ENCODE results near the gene LRIT1. TPM values are rescaled to one million over a fixed set of nuclear protein-coding genes. Genes with fewer than 3 reads are reported as not detected.

LRIT1 gene
- total and polyA plus RNA-seq, 9 donors = not detected

DNA sequence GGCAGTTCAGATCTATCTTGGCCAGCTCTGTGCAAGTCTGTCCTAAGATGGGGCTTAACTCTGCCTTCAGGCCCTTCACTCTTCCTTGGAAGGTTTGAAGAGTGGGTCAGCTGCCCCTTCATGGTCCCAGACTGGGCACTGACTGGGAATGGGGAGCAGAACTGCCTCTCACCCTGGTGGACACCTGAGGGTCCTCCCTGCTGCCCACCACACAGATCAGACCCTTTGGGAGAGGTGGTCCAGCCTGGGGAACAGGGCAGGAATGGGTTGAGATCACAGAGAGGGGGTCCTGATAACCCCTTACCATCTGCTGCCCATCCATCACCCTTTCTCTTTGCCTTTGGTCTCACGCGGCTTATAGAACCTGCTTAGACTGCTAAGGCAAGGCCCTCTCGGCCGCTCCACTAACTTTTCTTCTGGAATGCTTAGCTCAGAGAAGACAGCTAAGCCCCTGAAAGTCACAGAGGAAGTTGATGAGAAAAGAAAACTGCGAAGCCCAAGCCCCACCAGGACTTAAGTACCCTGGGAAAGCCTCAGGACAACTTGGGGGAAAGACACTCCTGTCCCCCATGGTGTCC is 47.4 kb downstream of the LRIT1 start:
- intact Hi-C loops (cut with DNase I) = loop anchor here in 1 of 4 donors (5.0 kb wide), 1 partner anchor 348 kb away; no protein-coding TSS in a partner anchor
- H3K4me1 ChIP-seq (ENCODE audit: insufficient read depth) = no peaks in the 10 kb centered on the region
- no peak overlapping the region for H3K27ac ChIP-seq
- no peak for DNase-seq
- no peak overlapping the region for H3K4me3 ChIP-seq
- no peaks in the 10 kb centered on the region for H3K36me3 ChIP-seq
- H3K9me3 ChIP-seq = no peaks in the 10 kb centered on the region
- no peaks in the 10 kb centered on the region for H3K27me3 ChIP-seq
- TF ChIP-seq, protein P1, sequence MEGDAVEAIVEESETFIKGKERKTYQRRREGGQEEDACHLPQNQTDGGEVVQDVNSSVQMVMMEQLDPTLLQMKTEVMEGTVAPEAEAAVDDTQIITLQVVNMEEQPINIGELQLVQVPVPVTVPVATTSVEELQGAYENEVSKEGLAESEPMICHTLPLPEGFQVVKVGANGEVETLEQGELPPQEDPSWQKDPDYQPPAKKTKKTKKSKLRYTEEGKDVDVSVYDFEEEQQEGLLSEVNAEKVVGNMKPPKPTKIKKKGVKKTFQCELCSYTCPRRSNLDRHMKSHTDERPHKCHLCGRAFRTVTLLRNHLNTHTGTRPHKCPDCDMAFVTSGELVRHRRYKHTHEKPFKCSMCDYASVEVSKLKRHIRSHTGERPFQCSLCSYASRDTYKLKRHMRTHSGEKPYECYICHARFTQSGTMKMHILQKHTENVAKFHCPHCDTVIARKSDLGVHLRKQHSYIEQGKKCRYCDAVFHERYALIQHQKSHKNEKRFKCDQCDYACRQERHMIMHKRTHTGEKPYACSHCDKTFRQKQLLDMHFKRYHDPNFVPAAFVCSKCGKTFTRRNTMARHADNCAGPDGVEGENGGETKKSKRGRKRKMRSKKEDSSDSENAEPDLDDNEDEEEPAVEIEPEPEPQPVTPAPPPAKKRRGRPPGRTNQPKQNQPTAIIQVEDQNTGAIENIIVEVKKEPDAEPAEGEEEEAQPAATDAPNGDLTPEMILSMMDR (IDR thresholded peaks at IDR 0.05) = no peak
- no peak for TF ChIP-seq POLR2A (IDR thresholded peaks at IDR 0.05)
- no peak for TF ChIP-seq EP300 (IDR thresholded peaks at IDR 0.05)
- 13 to 21% (median 14%) methylated on average over 5 of the region's 5 CpGs for WGBS, 3 donors

DNA sequence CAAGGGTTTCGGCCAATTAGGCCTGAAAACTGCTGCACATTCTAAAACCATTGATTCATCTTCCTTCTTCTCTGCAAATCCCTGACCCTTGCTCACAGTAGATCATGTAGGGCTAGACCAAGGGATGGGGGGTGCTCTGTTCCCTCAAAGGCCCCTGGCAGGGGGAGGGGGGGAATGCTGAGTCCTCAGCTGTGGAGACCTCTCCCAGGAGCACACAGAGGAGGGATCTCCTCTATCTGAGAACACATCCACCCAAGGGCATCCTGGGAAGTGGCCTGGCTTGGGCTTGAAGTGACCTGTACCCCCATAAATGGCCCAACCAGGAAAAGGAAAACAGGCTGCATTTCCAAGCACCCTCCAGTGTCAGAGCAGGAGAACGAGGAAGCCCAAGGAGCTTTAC is 48.0 kb downstream of the LRIT1 start:
- Histone ChIP-seq H3K27ac (no peak overlapping the region), H3K36me3 (no peaks in the 10 kb centered on the region), H3K4me1 (ENCODE audit: insufficient read depth) (no peaks in the 10 kb centered on the region), H3K27me3 (no peaks in the 10 kb centered on the region), H3K9me3 (no peaks in the 10 kb centered on the region), H3K4me3 (no peak overlapping the region)
- 85 to 98% (median 95%) methylated on average over 2 of the region's 2 CpGs for WGBS, 3 donors
- TF ChIP-seq POLR2A (IDR thresholded peaks at IDR 0.05) (no peak), EP300 (IDR thresholded peaks at IDR 0.05) (no peak)
- TF ChIP-seq, protein P1 (IDR thresholded peaks at IDR 0.05) = no peak
- DNase-seq = no peak
- intact Hi-C loops (cut with DNase I) = loop anchor here in 1 of 4 donors (5.0 kb wide), 1 partner anchor 349 kb away; no protein-coding TSS in a partner anchor

DNA sequence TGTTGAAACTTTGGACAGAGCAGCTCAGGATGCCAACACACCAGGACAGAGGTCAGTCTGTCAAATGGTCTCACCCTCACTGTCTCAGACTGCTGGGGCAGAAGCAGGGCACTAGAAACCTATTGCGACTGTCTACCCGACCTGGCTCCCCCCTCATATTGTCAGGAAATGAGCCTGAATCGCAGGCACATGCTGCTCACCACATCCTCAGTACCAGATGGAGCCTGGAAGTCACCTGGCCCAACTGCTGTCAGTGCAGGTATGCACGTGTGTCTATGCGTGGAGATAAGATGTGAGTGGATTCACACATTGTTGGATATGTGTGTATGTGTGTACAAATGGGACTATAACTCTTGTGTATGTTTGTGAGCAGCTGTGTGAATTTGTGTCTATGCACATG is 50.2 kb downstream of the LRIT1 start:
- WGBS, 3 donors = 73 to 84% (median 75%) methylated on average over 5 of the region's 5 CpGs
- no peak for DNase-seq
- no peak overlapping the region for H3K27ac ChIP-seq
- TF ChIP-seq, protein P1 (IDR thresholded peaks at IDR 0.05) = no peak
- no peak for TF ChIP-seq EP300 (IDR thresholded peaks at IDR 0.05)
- no peak for TF ChIP-seq POLR2A (IDR thresholded peaks at IDR 0.05)
- no peaks in the 10 kb centered on the region for H3K36me3 ChIP-seq
- H3K4me3 ChIP-seq = no peak overlapping the region
- no peaks in the 10 kb centered on the region for H3K4me1 ChIP-seq (ENCODE audit: insufficient read depth)
- no peaks in the 10 kb centered on the region for H3K9me3 ChIP-seq
- intact Hi-C loops (cut with DNase I) = loop anchor here in 1 of 4 donors (5.0 kb wide), 1 partner anchor 351 kb away; no protein-coding TSS in a partner anchor
- H3K27me3 ChIP-seq = no peaks in the 10 kb centered on the region

DNA sequence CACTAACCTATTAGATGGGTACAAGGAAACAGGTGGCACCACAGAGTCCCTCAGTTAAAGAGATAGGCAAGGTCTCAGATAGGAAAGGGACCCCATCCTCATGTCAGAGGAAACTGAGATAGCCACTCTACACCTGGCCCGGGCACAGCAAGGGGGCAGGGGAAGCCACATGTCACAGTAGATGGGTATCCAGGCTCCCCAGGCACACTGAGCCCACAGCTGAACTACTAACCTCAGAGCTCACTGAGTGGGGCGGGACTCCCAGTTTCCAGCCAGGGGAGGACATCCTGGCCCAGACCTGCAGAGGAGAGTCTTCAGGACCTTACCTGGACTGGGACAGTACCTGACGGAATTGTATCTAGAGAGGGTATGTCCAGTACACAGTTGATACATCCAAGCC is 50.7 kb downstream of the LRIT1 start:
- no peaks in the 10 kb centered on the region for H3K27me3 ChIP-seq
- TF ChIP-seq POLR2A (IDR thresholded peaks at IDR 0.05) (no peak), EP300 (IDR thresholded peaks at IDR 0.05) (no peak)
- TF ChIP-seq, protein P1 (IDR thresholded peaks at IDR 0.05) = no peak
- no peak overlapping the region for H3K27ac ChIP-seq
- 87 to 97% (median 96%) methylated on average over 3 of the region's 3 CpGs for WGBS, 3 donors
- no peaks in the 10 kb centered on the region for H3K9me3 ChIP-seq
- no peak for DNase-seq
- no peaks in the 10 kb centered on the region for H3K36me3 ChIP-seq
- H3K4me1 ChIP-seq (ENCODE audit: insufficient read depth) = no peaks in the 10 kb centered on the region
- H3K4me3 ChIP-seq = no peak overlapping the region
- intact Hi-C loops (cut with DNase I) = loop anchor here in 1 of 4 donors (5.0 kb wide), 1 partner anchor 352 kb away; no protein-coding TSS in a partner anchor

All from ovary (tissue), 9 donors.